Measurements from ENCODE around the gene MED26.

The MED26 gene

GRCh38 chr19:16587833-16588823, 39.9 kb downstream of the MED26 start:
- no peak for DNase-seq

- peak; percentile 30 to 67 for DNase-seq
Measured at GRCh38 chr19:16586991-16587832, 40.8 kb downstream of the MED26 start.

- no peak for DNase-seq
Measured at GRCh38 chr19:16586477-16586871, 41.5 kb downstream of the MED26 start.

- peak in 1 of 2 experiments; percentile 20 for DNase-seq
Measured at GRCh38 chr19:16585808-16586476, 42.1 kb downstream of the MED26 start.

- peak; percentile 41 to 57 for DNase-seq
Measured at GRCh38 chr19:16585094-16585801, 42.8 kb downstream of the MED26 start.

- peak; percentile 68 to 84 for DNase-seq
Measured at GRCh38 chr19:16584248-16585093, 43.5 kb downstream of the MED26 start.

- DNase-seq = no peak
Measured at GRCh38 chr19:16582486-16583261, 45.3 kb downstream of the MED26 start.

GRCh38 chr19:16581971-16582343, 46.0 kb downstream of the MED26 start:
- DNase-seq = no peak

- no peak for DNase-seq
Measured at GRCh38 chr19:16581145-16581970, 46.6 kb downstream of the MED26 start.

- DNase-seq = no peak
Measured at GRCh38 chr19:16579381-16579780, 48.6 kb downstream of the MED26 start.

GRCh38 chr19:16577531-16577985, 50.4 kb downstream of the MED26 start:
- DNase-seq = no peak

GRCh38 chr19:16576690-16577530, 51.1 kb downstream of the MED26 start:
- no peak for DNase-seq

GRCh38 chr19:16575861-16576689, 51.9 kb downstream of the MED26 start:
- DNase-seq = no peak

GRCh38 chr19:16575282-16575681, 52.7 kb downstream of the MED26 start:
- no peak for DNase-seq

GRCh38 chr19:16573925-16574324, 54.1 kb downstream of the MED26 start:
- DNase-seq = no peak

GRCh38 chr19:16573296-16573695, 54.7 kb downstream of the MED26 start:
- no peak for DNase-seq

Measured in NCI-H524 (cell line).